Stomach (tissue), 9 donors: ENCODE measurements around the gene SBF2. TPM values are rescaled to one million over a fixed set of nuclear protein-coding genes. Genes with fewer than 3 reads are reported as not detected.

Experiments
- DNase-seq, 2 donors: peaks; one replicate each; pipeline versions ENCODE4 v3.0.0 to v3.0.0-alpha.2; 2013 to 2019
- H3K27ac ChIP-seq, 5 donors: fragments of 200-600 bp in 4 of 5; sonication (generic) in 4 of 5; one replicate each; pipeline ENCODE4 v1.5.1; 2013 to 2019; ENCODE audit warnings: mild to moderate bottlenecking in 1 of 5, moderate library complexity in 1 of 5
- H3K27me3 ChIP-seq, 3 donors: fragments of 200-600 bp; sonication (generic); one replicate each; pipeline ENCODE4 v1.5.1; 2017 to 2019; ENCODE audit warnings: mixed run types in 1 of 3
- H3K36me3 ChIP-seq, 4 donors: fragments of 200-600 bp; sonication (generic); 1 replicate in 3 of 4; 2 replicates in 1 of 4; pipeline ENCODE4 v1.5.1; 2016 to 2019
- H3K4me1 ChIP-seq, 4 donors: fragments of 200-600 bp; sonication (generic); one replicate each; pipeline ENCODE4 v1.5.1; 2016 to 2019
- H3K4me3 ChIP-seq, 4 donors: fragments of 200-600 bp; sonication (generic) in 3 of 4; one replicate each; pipeline ENCODE4 v1.5.1; 2016 to 2019; ENCODE audit warnings: mild to moderate bottlenecking in 1 of 4
- H3K9me3 ChIP-seq, 4 donors: fragments of 200-600 bp; sonication (generic); one replicate each; pipeline ENCODE4 v1.5.1; 2016 to 2019
- CTCF ChIP-seq, 7 experiments: fragments of 450-650 bp in 4 of 7; fragments of 200-600 bp in 3 of 7; sonication (generic) in 3 of 7; IDR thresholded peaks; one replicate each; pipeline ENCODE4 v1.5.1; 2016 to 2019; ENCODE audit warnings: antibody characterized with exemption in 7 of 7, control low read depth in 2 of 7, mild to moderate bottlenecking in 1 of 7
- EP300 ChIP-seq: sonication (generic); formaldehyde crosslinking; IDR thresholded peaks from one replicate; pipeline ENCODE4 v1.6.1; 2017; ENCODE audit warnings: antibody characterized with exemption
- POLR2A ChIP-seq, 4 donors: fragments of 450-650 bp; IDR thresholded peaks; one replicate each; pipeline ENCODE4 v1.6.1; 2016; ENCODE audit warnings: antibody characterized with exemption in 4 of 4, control low read depth in 2 of 4, mild to moderate bottlenecking in 1 of 4, moderate library complexity in 1 of 4
- POLR2AphosphoS5 ChIP-seq, 3 donors: sonication (generic); formaldehyde crosslinking; IDR thresholded peaks; one replicate each; pipeline ENCODE4 v1.6.1; 2016; ENCODE audit warnings: antibody characterized with exemption in 3 of 3
- whole genome bisulfite sequencing, 5 donors: extraction: QIAGEN DNeasy Blood & Tissue Kit in 3 of 5; methylation state at CpG; one replicate each; pipeline versions ENCODE4 v1.1.5 to v1.1.7; 2013 to 2018; 5-methylcytosine and 5-hydroxymethylcytosine counted together
- intact Hi-C: fragments of 100-400 bp; cut with DNase I; formaldehyde crosslinking; loops from one replicate; pipeline ENCODE4 v1.15.1; 2023; ENCODE audit warnings: low total_unique reads
- polyA plus RNA-seq, 3 donors: library from polyadenylated mRNA; stranded (reverse); fragments of 200-250 nt; gene quantifications; one replicate each; pipeline ENCODE4 v1.2.3, GENCODE V29; 2013
- total RNA-seq, 5 donors: library from RNA; depleted of rRNA; stranded (reverse); fragments of >200 nt; gene quantifications; one replicate each; pipeline versions ENCODE4 v1.1.0 to v1.2.3, GENCODE V29; 2014 to 2016
- donor health status: healthy with polysubstance abuse.
- donor health status: Bipolar disorder and iron deficiency.
- donor health status: healthy.

SBF2 gene
- total and polyA plus RNA-seq, 8 donors, result 8.6 to 260 (median 37.2) TPM

GRCh38 chr11:9738116-9738515 is 555.9 kb downstream of the SBF2 start:
- 13 to 70% (median 34%) methylated on average over 3 of the region's 3 CpGs for WGBS, 5 donors
- H3K36me3 ChIP-seq, result peaks cover 23 to 85% (median 77%) of the 10 kb centered on the region in 4 donors
- no peaks in the 10 kb centered on the region for H3K4me1 ChIP-seq
- TF ChIP-seq POLR2AphosphoS5 (IDR thresholded peaks at IDR 0.05) (peak in 1 of 3 donors; percentile 9), CTCF (IDR thresholded peaks at IDR 0.05) (no peak)
- intact Hi-C loops, result no loop called here
- peak overlapping the region in 1 of 5 donors; percentile 31 for H3K27ac ChIP-seq
- DNase-seq, result peak in 1 of 2 donors; percentile 56
- H3K4me3 ChIP-seq, result no peak overlapping the region
- no peaks in the 10 kb centered on the region for H3K27me3 ChIP-seq
- peaks cover 0 to 6% (median 0%) of the 10 kb centered on the region in 4 donors for H3K9me3 ChIP-seq

GRCh38 chr11:9736365-9736764 is 557.7 kb downstream of the SBF2 start:
- H3K9me3 ChIP-seq, result peaks cover 0 to 6% (median 0%) of the 10 kb centered on the region in 4 donors
- no peak for DNase-seq
- TF ChIP-seq POLR2A (IDR thresholded peaks at IDR 0.05), result no peak
- no peak for TF ChIP-seq CTCF (IDR thresholded peaks at IDR 0.05)
- TF ChIP-seq POLR2AphosphoS5 (IDR thresholded peaks at IDR 0.05), result no peak
- TF ChIP-seq EP300, result no peak
- no peaks in the 10 kb centered on the region for H3K27me3 ChIP-seq
- intact Hi-C loops, result no loop called here
- H3K4me1 ChIP-seq, result no peaks in the 10 kb centered on the region
- no peak overlapping the region for H3K27ac ChIP-seq
- 93 to 96% (median 96%) methylated on average over 2 of the region's 2 CpGs for WGBS, 5 donors
- peaks cover 31 to 82% (median 74%) of the 10 kb centered on the region in 4 donors for H3K36me3 ChIP-seq
- no peak overlapping the region for H3K4me3 ChIP-seq

DNA sequence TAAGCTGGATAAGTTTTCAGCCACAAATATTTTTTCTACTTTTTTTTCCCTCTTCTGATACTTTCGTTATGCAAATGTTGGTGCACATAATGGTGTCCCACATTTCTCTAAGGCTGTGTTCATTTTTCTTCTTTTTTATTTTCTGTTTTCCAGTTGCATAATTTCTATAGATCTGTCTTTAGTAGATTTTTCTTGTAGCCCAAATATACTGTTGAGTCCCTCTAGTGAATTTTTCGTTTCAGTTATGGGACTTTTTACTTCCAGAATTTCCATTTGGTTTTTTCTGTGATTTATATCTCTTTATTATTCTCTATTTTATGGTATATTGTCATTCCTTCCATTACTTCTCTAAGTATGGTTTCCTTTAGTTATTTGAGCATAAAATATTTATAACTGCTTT is 558.1 kb downstream of the SBF2 start:
- 92 to 98% (median 94%) methylated on average over 2 of the region's 2 CpGs for WGBS, 5 donors
- intact Hi-C loops, result no loop called here
- DNase-seq, result no peak
- Histone ChIP-seq H3K27ac (no peak overlapping the region), H3K4me3 (no peak overlapping the region), H3K9me3 (peaks cover 0 to 6% (median 0%) of the 10 kb centered on the region in 4 donors), H3K27me3 (no peaks in the 10 kb centered on the region), H3K4me1 (no peaks in the 10 kb centered on the region), H3K36me3 (peaks cover 28 to 80% (median 71%) of the 10 kb centered on the region in 4 donors)
- TF ChIP-seq POLR2AphosphoS5 (IDR thresholded peaks at IDR 0.05) (no peak), EP300 (no peak), POLR2A (IDR thresholded peaks at IDR 0.05) (no peak), CTCF (IDR thresholded peaks at IDR 0.05) (no peak)

DNA sequence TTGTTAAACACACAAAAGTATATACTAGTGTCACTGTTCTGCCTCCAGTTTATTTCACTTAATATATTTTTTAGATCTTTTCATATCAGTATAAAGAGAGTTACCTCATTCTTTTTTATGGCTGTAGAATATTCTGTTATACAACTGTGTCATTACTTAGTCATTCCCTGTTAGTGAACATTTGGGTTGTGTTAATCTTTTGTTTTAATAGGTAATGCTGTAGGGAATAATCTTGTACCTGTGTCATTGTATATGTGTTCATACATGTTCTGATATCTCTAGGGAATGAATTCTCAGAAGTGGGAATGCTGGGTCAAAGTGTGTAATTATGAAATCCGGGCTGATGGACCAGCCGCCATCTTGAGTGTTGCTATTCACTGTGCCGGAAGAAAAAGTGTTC is 558.8 kb downstream of the SBF2 start:
- WGBS, 5 donors, result 90 to 98% (median 96%) methylated on average over 3 of the region's 3 CpGs
- Histone ChIP-seq H3K27me3 (no peaks in the 10 kb centered on the region), H3K36me3 (peaks cover 24 to 80% (median 66%) of the 10 kb centered on the region in 4 donors), H3K4me1 (no peaks in the 10 kb centered on the region), H3K4me3 (no peak overlapping the region), H3K9me3 (peaks cover 0 to 6% (median 0%) of the 10 kb centered on the region in 4 donors), H3K27ac (no peak overlapping the region)
- no peak for TF ChIP-seq EP300
- no peak for TF ChIP-seq POLR2AphosphoS5 (IDR thresholded peaks at IDR 0.05)
- TF ChIP-seq POLR2A (IDR thresholded peaks at IDR 0.05), result no peak
- no peak for TF ChIP-seq CTCF (IDR thresholded peaks at IDR 0.05)
- intact Hi-C loops, result no loop called here
- no peak for DNase-seq
